H1 (cell line): ENCODE measurements around the gene SCNN1A. TPM values are rescaled to one million over a fixed set of nuclear protein-coding genes. Genes with fewer than 3 reads are reported as not detected.

Experiments
- CTCF ChIA-PET: fragments of 300-600 bp; sonication (Branson Sonifier 250); formaldehyde crosslinking; loops from one replicate; lab custom pipeline; 2021; ENCODE audit not compliant: partially characterized antibody; lab: Charles Lee
- POLR2A ChIA-PET: fragments of 300-600 bp; sonication (Branson Sonifier 250); formaldehyde crosslinking; loops from one replicate; lab custom pipeline; 2021; ENCODE audit warnings: inconsistent platforms; ENCODE audit not compliant: partially characterized antibody; lab: Charles Lee
- DNase-seq, 2 experiments: peaks; one replicate each; pipeline versions ENCODE4 v3.0.0 to v3.0.0-alpha.2; 2010 to 2022; ENCODE audit warnings: low spot score in 2 of 2, low read depth in 1 of 2, mixed read lengths in 1 of 2
- FAIRE-seq: peaks from 2 replicates; lab custom pipeline; 2011; peaks lifted over from hg19 to GRCh38; lab: Jason Lieb, UNC
- H2AFZ ChIP-seq: 2 replicates; pipeline ENCODE4 v1.8.1; 2012; ENCODE audit warnings: low read length, inconsistent platforms
- H2AK5ac ChIP-seq: 2 replicates; pipeline ENCODE4 v1.6.1; 2013; ENCODE audit warnings: low read depth, low read length
- H2BK120ac ChIP-seq: replicated peaks from 2 replicates; pipeline ENCODE3; 2013; ENCODE audit warnings: low read depth, low read length, inconsistent platforms
- H2BK12ac ChIP-seq: 2 replicates; pipeline ENCODE4 v1.6.1; 2013; ENCODE audit warnings: low read depth, low read length
- H2BK15ac ChIP-seq: 2 replicates; pipeline ENCODE4 v1.6.1; 2013; ENCODE audit warnings: low read length
- H2BK20ac ChIP-seq: 2 replicates; pipeline ENCODE4 v1.6.1; 2013; ENCODE audit warnings: low read length
- H2BK5ac ChIP-seq: 2 replicates; pipeline ENCODE4 v1.6.1; 2013; ENCODE audit warnings: low read depth, low read length
- H3K14ac ChIP-seq: 2 replicates; pipeline ENCODE4 v1.6.1; 2013; ENCODE audit warnings: inconsistent platforms; ENCODE audit not compliant: insufficient read length
- H3K18ac ChIP-seq: 2 replicates; pipeline ENCODE4 v1.6.1; 2013; ENCODE audit warnings: low read length; ENCODE audit errors: extremely low read depth
- H3K23ac ChIP-seq: 2 replicates; pipeline ENCODE4 v1.6.1; 2013; ENCODE audit warnings: inconsistent platforms; ENCODE audit not compliant: insufficient read length
- H3K23me2 ChIP-seq: 2 replicates; pipeline ENCODE4 v1.6.1; 2013; ENCODE audit warnings: low read depth, low read length
- H3K27ac ChIP-seq: 2 replicates; pipeline ENCODE4 v1.6.1; 2011; ENCODE audit warnings: low read depth, low read length, inconsistent platforms
- H3K27me3 ChIP-seq, 4 experiments: replicated peaks in 1 of 4; 1 replicate in 1 of 4; 2 replicates in 3 of 4; pipeline versions ENCODE4 v1.6.1 to v1.8.1; 2011 to 2013; ENCODE audit warnings: low read length in 3 of 4, mild to moderate bottlenecking in 3 of 4, inconsistent platforms in 2 of 4, mixed read lengths in 2 of 4, moderate library complexity in 1 of 4; ENCODE audit not compliant: control insufficient read depth in 3 of 4, insufficient read depth in 3 of 4; ENCODE audit errors: extremely low read depth in 1 of 4
- H3K36me3 ChIP-seq, 4 experiments: 2 replicates each; pipeline versions ENCODE4 v1.6.1 to v1.8.1; 2011 to 2013; ENCODE audit warnings: mild to moderate bottlenecking in 4 of 4, low read length in 3 of 4, moderate library complexity in 2 of 4, control low read depth in 1 of 4, inconsistent platforms in 1 of 4; ENCODE audit not compliant: insufficient read depth in 4 of 4, control insufficient read depth in 2 of 4
- H3K4ac ChIP-seq: replicated peaks from 2 replicates; pipeline ENCODE3; 2013; ENCODE audit warnings: low read length, low read depth, mixed read lengths, inconsistent platforms; ENCODE audit not compliant: insufficient read length
- H3K4me1 ChIP-seq, 4 experiments: replicated peaks in 1 of 4; 1 replicate in 1 of 4; 2 replicates in 3 of 4; pipeline versions ENCODE4 v1.6.1 to v1.8.1; 2011 to 2013; ENCODE audit warnings: low read length in 3 of 4, inconsistent platforms in 2 of 4, mixed read lengths in 1 of 4; ENCODE audit not compliant: insufficient read depth in 4 of 4, control insufficient read depth in 3 of 4
- H3K4me2 ChIP-seq, 2 experiments: 2 replicates each; pipeline versions ENCODE4 v1.6.1 to v1.8.1; 2011 to 2013; ENCODE audit warnings: low read depth in 2 of 2, low read length in 2 of 2, control low read depth in 1 of 2, inconsistent platforms in 1 of 2, mild to moderate bottlenecking in 1 of 2; ENCODE audit not compliant: insufficient read depth in 1 of 2
- H3K4me3 ChIP-seq, 4 experiments: fragments of 200-600, 300-600 bp in 1 of 4; sonication (generic), shearing (Covaris generic), sonication (Bioruptor Twin) in 1 of 4; 2 replicates each; pipeline versions ENCODE4 v1.5.1 to v1.8.1; 2011 to 2016; ENCODE audit warnings: low read length in 4 of 4, low read depth in 3 of 4, control low read depth in 2 of 4, inconsistent platforms in 2 of 4, mild to moderate bottlenecking in 2 of 4, mixed read lengths in 1 of 4, moderate library complexity in 1 of 4; ENCODE audit not compliant: insufficient read depth in 2 of 4; ENCODE audit errors: extremely low read depth in 1 of 4
- H3K56ac ChIP-seq: replicated peaks from 2 replicates; pipeline ENCODE3; 2013; ENCODE audit warnings: low read depth, mild to moderate bottlenecking, mixed read lengths, low read length, inconsistent platforms; ENCODE audit not compliant: insufficient read length
- H3K79me1 ChIP-seq: 2 replicates; pipeline ENCODE4 v1.6.1; 2013; ENCODE audit warnings: low read depth, low read length, control low read depth
- H3K79me2 ChIP-seq, 2 experiments: 2 replicates each; pipeline versions ENCODE4 v1.6.1 to v1.8.1; 2012 to 2013; ENCODE audit warnings: low read length in 2 of 2, mild to moderate bottlenecking in 2 of 2, inconsistent platforms in 1 of 2; ENCODE audit not compliant: insufficient read depth in 2 of 2, control insufficient read depth in 1 of 2
- H3K9ac ChIP-seq, 4 experiments: replicated peaks in 1 of 4; 1 replicate in 1 of 4; 2 replicates in 3 of 4; pipeline versions ENCODE4 v1.6.1 to v1.8.1; 2011 to 2013; ENCODE audit warnings: low read depth in 3 of 4, low read length in 3 of 4, control low read depth in 2 of 4, mild to moderate bottlenecking in 2 of 4, moderate library complexity in 2 of 4, inconsistent platforms in 1 of 4; ENCODE audit errors: extremely low read depth in 1 of 4
- H3K9me3 ChIP-seq, 2 experiments: 2 replicates each; pipeline versions ENCODE4 v1.6.1 to v1.8.1; 2012 to 2013; ENCODE audit warnings: mild to moderate bottlenecking in 2 of 2, moderate library complexity in 2 of 2, control low read depth in 1 of 2, inconsistent platforms in 1 of 2, low read depth in 1 of 2, low read length in 1 of 2, mixed read lengths in 1 of 2; ENCODE audit not compliant: insufficient read depth in 2 of 2
- H4K20me1 ChIP-seq, 2 experiments: replicated peaks in 1 of 2; 2 replicates each; pipeline versions ENCODE3 to v1.8.1; 2011 to 2013; ENCODE audit warnings: inconsistent platforms in 2 of 2, low read length in 2 of 2, mild to moderate bottlenecking in 1 of 2; ENCODE audit not compliant: insufficient read depth in 2 of 2, control insufficient read depth in 1 of 2
- H4K5ac ChIP-seq: 2 replicates; pipeline ENCODE4 v1.6.1; 2013; ENCODE audit warnings: low read length, low read depth, mixed read lengths, inconsistent platforms; ENCODE audit not compliant: insufficient read length
- H4K8ac ChIP-seq: 2 replicates; pipeline ENCODE4 v1.8.0; 2013; ENCODE audit warnings: mild to moderate bottlenecking, moderate library complexity, low read length, inconsistent platforms; ENCODE audit not compliant: insufficient read depth; ENCODE audit errors: extremely low read depth
- H4K91ac ChIP-seq: replicated peaks from 2 replicates; pipeline ENCODE3; 2013; ENCODE audit warnings: low read length, mixed read lengths, inconsistent platforms; ENCODE audit not compliant: insufficient read length
- ATF2 ChIP-seq: IDR thresholded peaks from 2 replicates; pipeline ENCODE4 v1.6.1; 2012; ENCODE audit warnings: low read length, inconsistent platforms
- CBX5 ChIP-seq: fragments of 300-800, 300-1000 bp; sonication (generic); IDR thresholded peaks from 2 replicates; pipeline ENCODE4 v1.7.1; 2016; ENCODE audit warnings: antibody characterized with exemption, low read length, low read depth
- CBX8 ChIP-seq: fragments of 300-800, 300-1000 bp; sonication (generic); IDR thresholded peaks from 2 replicates; pipeline ENCODE4 v1.7.1; 2016; ENCODE audit warnings: low read depth, low read length, borderline replicate concordance
- JUN ChIP-seq: IDR thresholded peaks from 2 replicates; pipeline ENCODE4 v1.6.1; 2011; ENCODE audit warnings: low read depth, mild to moderate bottlenecking, improper control_type of control experiment, low read length
- JUND ChIP-seq: IDR thresholded peaks from 2 replicates; pipeline ENCODE4 v1.6.1; 2011; ENCODE audit warnings: mild to moderate bottlenecking, improper control_type of control experiment, low read length
- KDM4A ChIP-seq: IDR thresholded peaks from one replicate; pipeline ENCODE4 v1.7.1; 2012; ENCODE audit warnings: low read depth, mild to moderate bottlenecking, moderate library complexity, low read length, inconsistent platforms; ENCODE audit not compliant: severe bottlenecking
- MAFK ChIP-seq: IDR thresholded peaks from 2 replicates; pipeline ENCODE4 v1.6.1; 2012; ENCODE audit warnings: low read depth, mild to moderate bottlenecking, improper control_type of control experiment, low read length
- POLR2A ChIP-seq, 2 experiments: IDR thresholded peaks; 1 replicate in 1 of 2; 2 replicates in 1 of 2; pipeline ENCODE4 v1.6.1; 2011; ENCODE audit warnings: low read depth in 2 of 2, low read length in 2 of 2, mild to moderate bottlenecking in 2 of 2; ENCODE audit errors: control extremely low read depth in 1 of 2
- POLR2AphosphoS5 ChIP-seq: IDR thresholded peaks from 2 replicates; pipeline ENCODE4 v1.6.1; 2011; ENCODE audit warnings: low read depth, low read length
- SP2 ChIP-seq: IDR thresholded peaks from 2 replicates; pipeline ENCODE4 v1.6.1; 2012; ENCODE audit warnings: mild to moderate bottlenecking, low read length, inconsistent platforms
- SP4 ChIP-seq: IDR thresholded peaks from 2 replicates; pipeline ENCODE4 v1.6.1; 2012; ENCODE audit warnings: low read length, inconsistent platforms
- WGBS, 2 experiments: shearing (Covaris generic) in 1 of 2; methylation state at CpG; one replicate each; pipeline versions ENCODE4 v1.1.6 to v1.1.7; 2013 to 2015; ENCODE audit warnings: low lambda C conversion rate in 2 of 2, mixed read lengths in 2 of 2, inconsistent platforms in 1 of 2, low coverage in 1 of 2, missing lambda C conversion rate in 1 of 2; ENCODE audit not compliant: insufficient replicate concordance in 2 of 2, insufficient coverage in 1 of 2, insufficient read length in 1 of 2; ENCODE audit errors: extremely low coverage in 1 of 2, missing lambda C conversion rate in 1 of 2; 5-methylcytosine and 5-hydroxymethylcytosine counted together
- polyA plus RNA-seq, 7 experiments: library from polyadenylated mRNA; depleted of rRNA in 3 of 7; stranded (reverse) in 5 of 7; unstranded in 2 of 7; fragments of >200 nt in 5 of 7; fragments of 200-250 nt in 2 of 7; gene quantifications; 1 replicate in 5 of 7; 2 replicates in 1 of 7; 4 replicates in 1 of 7; pipeline versions ENCODE4 v1.2.1 to v1.2.3, GENCODE V29; 2011 to 2013; ENCODE audit warnings: missing spikeins in 2 of 7, mixed read lengths in 2 of 7
- total RNA-seq: library from RNA; stranded (reverse); fragmentation: NEBNext Ultra II Directional; extraction: Animal tissue kit (Norgen Biotek cat#: 25700); gene quantifications from 2 replicates; pipeline ENCODE4 v1.2.1, GENCODE V29; 2021

The SCNN1A gene
- total and polyA plus RNA-seq, 2 of the 8 experiments (the other 6 are each of a cell fraction or from before 2014, with no cell fraction given) = 85.5 to 156 TPM

GRCh38 chr12:6316921-6317692 lies 58.3 kb downstream of the SCNN1A start:
- POLR2A ChIA-PET = interaction anchor here (1.3 to 2.8 kb wide), 2 partner anchors 12 to 19 kb away, joined by 6 to 10 read pairs; no protein-coding TSS in a partner anchor
- WGBS, 2 experiments = 86% methylated on average over 21 of the region's 21 CpGs; no CpG with 5 or more reads in 1 of the 2 experiments
- TF ChIP-seq POLR2AphosphoS5 (no peak), JUN (no peak), CBX8 (no peak), SP4 (no peak), SP2 (no peak), ATF2 (no peak), MAFK (no peak), CBX5 (no peak), POLR2A (IDR thresholded peaks at IDR 0.05; ENCODE audit: control extremely low read depth in 1 of 2, low read depth in 2 of 2, low read length in 2 of 2) (no peak), JUND (no peak), KDM4A (no peak)

More at GRCh38 chr12:6316921-6317692, 58.3 kb downstream of the SCNN1A start:
- DNase-seq (no peak), FAIRE-seq (no peak)
- H3K4ac ChIP-seq = no peak overlapping the region
- no peak overlapping the region for H4K91ac ChIP-seq
- no peak overlapping the region for H3K14ac ChIP-seq
- no peak overlapping the region for H3K23ac ChIP-seq
- H4K20me1 ChIP-seq = peaks cover 0 to 2% of the 10 kb centered on the region in 2 experiments
- no peak overlapping the region; the same call in 1 of the 2 replicates for H3K18ac ChIP-seq
- H3K27ac ChIP-seq = no peak overlapping the region
- H2AK5ac ChIP-seq = no peak overlapping the region
- peak overlapping the region; percentile 63; the same call in 1 of the 2 replicates for H2BK5ac ChIP-seq
- no peak overlapping the region for H2BK15ac ChIP-seq
- H3K9me3 ChIP-seq = no peaks in the 10 kb centered on the region
- no peaks in the 10 kb centered on the region for H3K27me3 ChIP-seq
- H3K79me2 ChIP-seq = no peaks in the 10 kb centered on the region
- CTCF ChIA-PET = interaction anchor here (1.7 to 3.8 kb wide), 2 partner anchors 9 to 58 kb away, joined by 5 to 20 read pairs; no protein-coding TSS in a partner anchor
- H3K9ac ChIP-seq = no peak overlapping the region
- H2AFZ ChIP-seq = no peak overlapping the region
- no peak overlapping the region for H2BK120ac ChIP-seq
- no peak overlapping the region for H3K4me3 ChIP-seq
- H2BK12ac ChIP-seq = peak overlapping the region; percentile 35; the same call in 1 of the 2 replicates
- H3K4me1 ChIP-seq = peaks cover 8 to 21% (median 16%) of the 10 kb centered on the region in 4 experiments
- no peaks in the 10 kb centered on the region for H3K23me2 ChIP-seq
- no peak overlapping the region for H4K5ac ChIP-seq
- H3K4me2 ChIP-seq = no peak overlapping the region
- H4K8ac ChIP-seq = peak overlapping the region; percentile 82
- no peak overlapping the region for H2BK20ac ChIP-seq
- no peak overlapping the region for H3K56ac ChIP-seq
- H3K36me3 ChIP-seq = peaks cover 7 to 43% (median 17%) of the 10 kb centered on the region in 4 experiments; a peak in 7 of 8 replicates
- peaks cover 3% of the 10 kb centered on the region for H3K79me1 ChIP-seq
